Upper lobe of right lung (tissue), 1 donor: Measurements from ENCODE around the gene BCOR. TPM values are rescaled to one million over a fixed set of nuclear protein-coding genes. Genes with fewer than 3 reads are reported as not detected.

Experiments used
- ATAC-seq: fragments of 200-7000 bp; cut with Tn5 transposase; one replicate; pipeline ENCODE4 v1.9.1; 2020; ENCODE audit warnings: mild to moderate bottlenecking, moderate library complexity
- DNase-seq: peaks from one replicate; pipeline ENCODE4 v3.0.0-alpha.2; 2020
- H3K27ac ChIP-seq: fragments of 200-600 bp; one replicate; pipeline ENCODE4 v1.8.0; 2022
- H3K27me3 ChIP-seq: fragments of 200-600 bp; one replicate; pipeline ENCODE4 v1.8.0; 2022; ENCODE audit warnings: mild to moderate bottlenecking
- H3K36me3 ChIP-seq: fragments of 200-600 bp; one replicate; pipeline ENCODE4 v1.8.0; 2022
- H3K4me1 ChIP-seq: fragments of 200-600 bp; one replicate; pipeline ENCODE4 v1.8.0; 2022
- H3K4me3 ChIP-seq: fragments of 200-600 bp; one replicate; pipeline ENCODE4 v1.8.0; 2022; ENCODE audit warnings: mild to moderate bottlenecking
- H3K9me3 ChIP-seq: fragments of 200-600 bp; one replicate; pipeline ENCODE4 v1.8.0; 2022
- intact Hi-C: fragments of 100-400 bp; cut with DNase I; formaldehyde crosslinking; loops from one replicate; pipeline ENCODE4 v1.11.0; 2022
- total RNA-seq: library from RNA; stranded (reverse); fragmentation: NEBNext Ultra II Directional; extraction: Animal tissue kit (Norgen Biotek cat#: 25700); gene quantifications from one replicate; pipeline ENCODE4 v1.2.1, GENCODE V29; 2021
- TF ChIP-seq, protein P1 (sequence below): fragments of 200-600 bp; IDR thresholded peaks from one replicate; pipeline ENCODE4 v1.8.0; 2022; ENCODE audit warnings: antibody characterized with exemption
- donor health status: DM: no; HTN: yes; CAD: no; lungs with severe emphysema.

Gene BCOR
- total RNA-seq, 1 donor from 2014 or later = 26.1 TPM

DNA sequence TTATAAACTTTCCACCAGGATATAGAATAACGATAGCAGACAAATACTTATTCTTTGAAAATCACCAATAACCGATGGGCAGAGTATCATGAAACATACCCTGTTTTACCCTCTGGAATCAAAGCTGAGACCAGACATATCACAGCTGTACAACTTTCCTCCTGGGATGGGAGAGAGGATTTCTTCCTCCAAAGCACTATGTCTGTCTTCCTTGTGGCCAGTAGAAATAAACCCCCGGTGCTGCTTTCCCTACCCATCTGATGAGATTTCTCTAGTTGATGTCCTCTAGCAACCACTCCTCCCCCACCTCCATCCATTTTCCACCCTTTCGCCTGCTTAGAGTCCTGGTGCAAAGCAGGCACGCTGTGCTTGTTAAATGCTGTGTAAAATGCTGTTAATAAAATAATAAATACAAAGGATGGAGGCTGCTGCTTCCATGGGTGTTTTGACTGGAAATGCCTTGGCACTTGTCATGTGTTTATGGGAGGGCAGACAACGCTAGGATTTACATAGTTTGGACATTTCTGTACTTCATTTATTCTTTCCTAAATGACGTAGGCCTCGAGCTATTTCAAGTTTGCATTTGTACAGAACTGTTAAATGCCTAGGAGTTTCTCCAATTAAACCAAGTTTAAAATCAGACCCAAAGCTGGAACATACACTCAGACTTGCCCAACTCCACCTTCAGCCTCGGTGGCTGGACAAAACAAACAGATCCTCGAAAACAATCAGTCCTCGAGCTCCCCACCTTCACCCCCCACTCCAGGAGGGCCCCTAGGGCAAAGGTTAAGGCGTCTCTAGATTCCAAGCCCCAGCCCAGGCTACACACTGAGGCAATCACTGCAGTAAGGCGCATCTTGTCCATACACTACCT, 10.1 kb downstream of the BCOR start:
- no peaks in the 10 kb centered on the region for H3K27me3 ChIP-seq
- H3K36me3 ChIP-seq = no peaks in the 10 kb centered on the region
- ATAC-seq (no peak), DNase-seq (no peak)
- intact Hi-C loops = no loop called here
- TF ChIP-seq, protein P1, sequence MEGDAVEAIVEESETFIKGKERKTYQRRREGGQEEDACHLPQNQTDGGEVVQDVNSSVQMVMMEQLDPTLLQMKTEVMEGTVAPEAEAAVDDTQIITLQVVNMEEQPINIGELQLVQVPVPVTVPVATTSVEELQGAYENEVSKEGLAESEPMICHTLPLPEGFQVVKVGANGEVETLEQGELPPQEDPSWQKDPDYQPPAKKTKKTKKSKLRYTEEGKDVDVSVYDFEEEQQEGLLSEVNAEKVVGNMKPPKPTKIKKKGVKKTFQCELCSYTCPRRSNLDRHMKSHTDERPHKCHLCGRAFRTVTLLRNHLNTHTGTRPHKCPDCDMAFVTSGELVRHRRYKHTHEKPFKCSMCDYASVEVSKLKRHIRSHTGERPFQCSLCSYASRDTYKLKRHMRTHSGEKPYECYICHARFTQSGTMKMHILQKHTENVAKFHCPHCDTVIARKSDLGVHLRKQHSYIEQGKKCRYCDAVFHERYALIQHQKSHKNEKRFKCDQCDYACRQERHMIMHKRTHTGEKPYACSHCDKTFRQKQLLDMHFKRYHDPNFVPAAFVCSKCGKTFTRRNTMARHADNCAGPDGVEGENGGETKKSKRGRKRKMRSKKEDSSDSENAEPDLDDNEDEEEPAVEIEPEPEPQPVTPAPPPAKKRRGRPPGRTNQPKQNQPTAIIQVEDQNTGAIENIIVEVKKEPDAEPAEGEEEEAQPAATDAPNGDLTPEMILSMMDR = no peak
- no peak overlapping the region for H3K4me3 ChIP-seq
- H3K27ac ChIP-seq = no peak overlapping the region
- H3K9me3 ChIP-seq = no peaks in the 10 kb centered on the region
- peaks cover 16% of the 10 kb centered on the region for H3K4me1 ChIP-seq

DNA sequence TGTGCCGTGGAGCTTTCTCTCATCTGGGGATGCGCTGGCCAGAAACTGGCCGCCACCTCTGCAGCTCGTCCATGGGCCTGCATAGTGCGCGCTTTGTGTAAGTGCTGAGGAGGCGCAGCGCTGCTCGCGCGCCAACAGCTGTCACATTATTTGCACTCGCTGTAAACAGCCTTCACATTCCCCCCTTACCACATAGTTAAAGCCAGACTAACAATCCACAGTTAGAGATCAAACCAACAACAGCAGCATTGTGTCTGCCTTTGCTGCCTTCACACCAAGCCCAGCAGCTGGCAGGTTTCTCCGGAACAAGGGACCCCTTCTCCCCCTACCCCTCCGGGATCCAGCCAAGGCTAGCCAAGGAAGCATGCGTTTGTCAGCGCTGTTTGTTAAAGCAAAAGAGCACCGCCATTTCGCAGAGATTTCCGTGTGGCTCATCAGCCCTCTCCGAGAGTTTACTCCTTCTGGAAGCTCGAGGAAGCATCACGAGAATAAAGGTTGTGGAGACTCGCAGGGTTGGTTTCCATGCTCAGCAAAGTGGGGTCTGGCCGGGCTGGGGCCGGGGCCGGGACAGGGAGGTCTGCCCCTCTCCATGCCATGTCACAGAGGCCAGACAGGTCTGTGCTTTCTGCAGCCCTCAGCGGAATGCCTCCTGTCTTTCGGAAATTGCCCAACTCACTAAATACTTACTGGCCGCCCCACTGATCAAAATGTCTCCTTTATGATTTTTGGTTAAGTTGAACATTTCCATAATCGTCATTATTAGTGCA, 11.0 kb downstream of the BCOR start:
- Histone ChIP-seq H3K27me3 (no peaks in the 10 kb centered on the region), H3K4me3 (no peak overlapping the region), H3K27ac (peak overlapping the region; percentile 24), H3K36me3 (no peaks in the 10 kb centered on the region), H3K4me1 (peaks cover 14% of the 10 kb centered on the region), H3K9me3 (no peaks in the 10 kb centered on the region)
- intact Hi-C loops = no loop called here
- TF ChIP-seq, protein P1 = no peak
- ATAC-seq (no peak), DNase-seq (no peak)

DNA sequence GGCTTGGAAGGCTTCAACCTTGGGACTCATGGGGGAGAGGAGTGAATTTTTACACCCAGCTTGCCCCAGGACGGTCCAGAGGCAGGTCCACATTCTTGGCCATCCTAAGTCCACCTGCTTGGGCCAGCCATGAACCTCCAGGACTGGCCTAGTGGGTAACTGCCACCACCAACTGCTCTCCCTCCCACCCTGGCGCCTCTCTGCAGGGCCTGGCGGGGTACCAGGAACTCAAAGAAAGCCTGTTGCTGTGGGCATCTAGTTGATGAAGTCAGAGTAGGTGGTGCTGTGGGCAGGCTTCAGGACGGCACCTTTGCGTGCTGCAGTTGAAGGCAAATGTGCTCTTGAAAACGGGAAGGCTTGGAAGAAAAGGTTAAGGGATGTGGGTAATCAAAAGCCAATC, 12.0 kb downstream of the BCOR start:
- intact Hi-C loops = no loop called here
- TF ChIP-seq, protein P1 = no peak
- no peak for DNase-seq
- ATAC-seq = no peak
- Histone ChIP-seq H3K27ac (no peak overlapping the region), H3K36me3 (no peaks in the 10 kb centered on the region), H3K4me1 (peaks cover 10% of the 10 kb centered on the region), H3K9me3 (no peaks in the 10 kb centered on the region), H3K27me3 (no peaks in the 10 kb centered on the region), H3K4me3 (no peak overlapping the region)

DNA sequence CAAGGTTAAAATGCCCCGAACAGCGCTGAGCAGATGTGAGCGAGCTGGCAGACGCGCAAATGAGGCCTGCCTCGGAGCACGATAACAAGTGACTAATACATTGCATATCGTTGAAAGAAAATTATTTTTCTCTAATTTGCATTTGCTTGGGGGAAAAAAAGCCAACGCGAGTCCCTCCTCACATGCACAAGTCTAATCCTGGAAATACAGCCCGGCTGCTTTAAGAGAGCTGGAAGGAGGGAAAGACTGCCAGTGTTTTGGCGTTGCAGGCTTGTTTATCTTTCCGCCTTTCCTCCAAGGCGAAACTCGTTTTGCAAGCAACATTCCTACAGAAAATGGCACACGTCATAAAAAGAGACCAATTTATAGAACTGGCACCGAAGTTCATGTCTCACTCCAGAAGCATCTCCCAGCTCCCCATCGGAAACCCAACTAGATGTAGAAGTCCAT, 12.6 kb downstream of the BCOR start:
- Histone ChIP-seq H3K27ac (no peak overlapping the region), H3K4me3 (no peak overlapping the region), H3K9me3 (no peaks in the 10 kb centered on the region), H3K4me1 (peaks cover 10% of the 10 kb centered on the region), H3K36me3 (no peaks in the 10 kb centered on the region), H3K27me3 (no peaks in the 10 kb centered on the region)
- no peak for DNase-seq
- ATAC-seq = peak; percentile 14
- intact Hi-C loops = no loop called here
- TF ChIP-seq, protein P1 = no peak

DNA sequence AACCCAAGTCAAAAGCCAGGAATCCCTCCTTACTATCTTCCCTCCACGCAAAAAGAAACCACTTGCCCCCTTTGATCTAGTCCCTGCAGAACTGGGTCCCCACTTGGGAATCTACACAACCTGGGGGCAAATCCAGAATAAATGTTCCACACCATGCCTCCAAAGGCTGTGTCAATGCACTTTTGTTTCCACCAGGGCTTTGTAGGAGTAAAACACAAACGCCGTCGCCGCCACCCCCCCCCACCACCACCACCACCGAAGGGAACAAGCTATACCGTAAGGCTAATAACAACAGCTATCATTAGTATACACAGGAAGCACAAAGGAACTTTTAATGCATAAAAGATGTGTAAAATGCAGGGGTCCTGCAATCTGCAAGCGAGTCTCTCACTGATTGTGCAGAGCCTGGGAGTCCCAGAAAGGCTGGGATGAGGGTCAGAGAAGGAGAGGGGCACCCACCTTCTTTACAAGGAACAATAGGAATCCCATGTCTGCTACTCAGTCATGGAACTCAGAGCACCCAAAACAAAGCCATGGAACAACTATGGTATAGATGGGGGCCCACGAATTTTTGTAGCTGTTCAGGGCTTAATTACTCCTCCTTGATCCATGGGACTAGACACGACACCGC, 13.2 kb downstream of the BCOR start:
- TF ChIP-seq, protein P1 = no peak
- no peak for ATAC-seq
- Histone ChIP-seq H3K27ac (no peak overlapping the region), H3K36me3 (no peaks in the 10 kb centered on the region), H3K9me3 (no peaks in the 10 kb centered on the region), H3K27me3 (no peaks in the 10 kb centered on the region), H3K4me1 (peaks cover 10% of the 10 kb centered on the region), H3K4me3 (no peak overlapping the region)
- DNase-seq = no peak
- intact Hi-C loops = no loop called here
